GM21367 (cell line): ENCODE measurements around the gene ANKRD29.
"Not testable (repeated sequence)": the region's sequence is repeated elsewhere in the genome, so short reads cannot be mapped to it uniquely, and the experiment has no call there.

Source experiments
- ATAC-seq: cut with Tn5 transposase; IDR thresholded peaks from one replicate; pipeline ENCODE4 v1.9.1; 2021; ENCODE audit not compliant: unreplicated experiment

Gene ANKRD29

GRCh38 chr18:23565916-23566547, 96.7 kb downstream of the ANKRD29 start:
- ATAC-seq: no peak

GRCh38 chr18:23563377-23564043, 99.2 kb downstream of the ANKRD29 start:
- ATAC-seq: no peak

GRCh38 chr18:23560186-23560585, 102.5 kb downstream of the ANKRD29 start:
- no peak for ATAC-seq

- ATAC-seq: not testable (repeated sequence)
These were observed 105.2 kb downstream of the ANKRD29 start for GRCh38 chr18:23557511-23557910.

GRCh38 chr18:23556145-23556780, 106.4 kb downstream of the ANKRD29 start:
- no peak for ATAC-seq

- ATAC-seq: no peak
These were observed 108.8 kb downstream of the ANKRD29 start for GRCh38 chr18:23553887-23554286.

GRCh38 chr18:23552505-23552904, 110.2 kb downstream of the ANKRD29 start:
- ATAC-seq: no peak

- no peak for ATAC-seq
These were observed 110.7 kb downstream of the ANKRD29 start for GRCh38 chr18:23551978-23552377.

GRCh38 chr18:23550898-23551297, 111.8 kb downstream of the ANKRD29 start:
- ATAC-seq: no peak
